ENCODE results near the gene MYH15.

Gene MYH15
- long read RNA-seq, donor 1 = 0 reads
- long read RNA-seq, donor 2 = 0 reads
- long read RNA-seq, donor 3 = 0 reads
- long read RNA-seq, donor 4 = 0 reads
- long read RNA-seq, donor 5 = 0 reads
- long read RNA-seq, donor 6 = 0 reads
- long read RNA-seq, donor 7 = 0 reads
- long read RNA-seq, donor 8 = 0 reads

GRCh38 chr3:108510496-108510895 lies at the start of gene MYH15:
MYH15 (minus strand) TSS chr3:108510596; CDS start chr3:108510530, 66 bp downstream.
- no peak for DNase-seq

DNA sequence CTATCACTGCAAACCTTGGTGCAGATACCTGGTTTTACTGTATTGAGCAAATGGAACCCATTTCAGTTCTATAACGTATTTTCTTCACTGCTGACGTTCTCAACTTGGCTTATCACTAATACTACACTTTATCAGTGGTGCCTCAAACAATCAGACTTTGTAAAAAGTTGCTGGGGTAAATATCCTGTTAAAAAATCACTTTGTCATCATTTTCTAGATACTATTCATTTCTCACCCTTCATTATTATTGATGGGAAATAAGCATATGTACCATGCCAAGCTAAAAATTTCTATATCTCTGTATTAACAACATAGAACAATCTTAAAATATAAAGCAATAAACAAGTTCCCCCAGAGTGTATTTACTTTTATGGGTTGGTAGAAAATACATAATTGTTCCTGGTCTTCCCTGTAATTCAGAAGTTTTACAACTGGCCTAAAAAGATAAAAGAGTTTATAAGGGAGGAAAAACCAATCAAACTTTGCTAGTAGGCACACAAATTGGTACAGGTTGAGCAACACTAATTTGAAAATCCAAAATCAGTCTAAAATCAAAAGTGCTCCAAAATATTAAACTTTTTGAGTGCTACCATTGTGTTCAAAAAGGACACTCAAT lies 45.7 kb upstream of the MYH15 start:
- DNase-seq = no peak

DNA sequence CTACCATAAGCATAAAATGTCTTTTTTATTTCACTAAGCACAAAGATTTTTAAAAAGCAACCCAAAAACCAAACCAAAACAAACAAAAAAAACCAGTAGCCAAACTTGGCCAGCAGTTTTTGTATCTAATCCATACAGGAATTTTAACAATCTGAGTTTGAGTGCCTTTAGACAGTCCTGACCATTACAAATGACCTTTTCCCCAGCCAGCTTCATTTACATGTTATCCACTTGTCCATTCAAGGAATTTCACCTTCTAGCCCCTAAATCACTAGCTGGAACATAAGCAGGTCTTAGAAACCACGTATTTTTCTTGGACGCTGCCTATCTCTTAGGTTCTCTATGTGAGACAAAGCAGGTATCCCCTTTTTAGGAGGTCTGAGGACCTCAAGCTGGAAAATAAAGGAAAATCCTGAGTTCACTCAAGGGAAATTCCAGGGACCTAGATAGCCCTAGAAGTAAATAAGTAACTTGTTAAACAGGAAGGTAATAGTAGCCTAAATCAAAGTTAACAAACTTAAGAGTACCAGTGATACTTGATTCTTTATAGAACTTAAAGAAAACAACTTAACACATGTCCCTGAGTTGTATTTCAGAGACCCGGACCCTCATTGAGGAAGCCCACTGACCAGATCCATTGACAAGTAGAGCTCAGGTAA lies 44.6 kb upstream of the MYH15 start:
- DNase-seq = no peak

DNA sequence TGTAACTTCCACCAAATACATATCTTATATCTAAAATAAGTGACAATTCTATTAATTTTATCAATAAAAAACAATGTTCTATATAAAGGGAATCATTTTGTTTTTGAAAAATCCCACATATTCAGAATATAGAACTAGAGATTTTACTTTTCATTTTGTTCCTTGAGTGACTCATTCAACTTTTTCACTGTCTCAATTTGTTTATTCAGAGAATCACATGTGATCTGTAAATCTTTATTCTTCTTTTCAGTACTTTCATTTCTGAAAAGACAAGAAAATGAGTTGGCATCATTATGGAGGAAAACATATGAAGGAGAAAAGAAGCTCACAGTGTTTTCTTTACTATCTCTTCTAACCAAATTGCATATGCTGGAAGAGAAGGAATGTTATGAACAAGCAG lies 43.8 kb upstream of the MYH15 start:
- DNase-seq = no peak

GRCh38 chr3:108552267-108553159 lies 42.1 kb upstream of the MYH15 start:
- DNase-seq = peak; percentile 21

GRCh38 chr3:108548886-108549285 lies 38.5 kb upstream of the MYH15 start:
- no peak for DNase-seq

DNA sequence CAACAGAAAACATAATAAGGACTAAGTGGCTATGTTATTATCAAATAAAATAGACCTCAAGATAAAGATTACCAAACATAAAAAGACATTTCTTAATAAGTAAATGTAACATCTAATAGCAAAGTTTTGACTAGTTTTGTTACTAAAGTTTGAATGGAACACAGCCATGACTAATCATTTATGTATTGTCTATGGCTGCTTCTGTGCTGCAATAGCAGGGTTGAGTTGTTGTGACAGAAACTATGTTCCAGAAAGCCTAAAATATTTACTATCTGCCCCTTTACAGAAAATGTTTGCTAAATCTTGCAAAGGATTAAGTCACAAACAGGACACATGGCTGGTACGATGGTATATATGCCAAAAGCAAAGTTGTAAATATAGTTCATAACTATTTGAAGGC lies 37.9 kb upstream of the MYH15 start:
- no peak for DNase-seq

GRCh38 chr3:108546692-108547091 lies 36.3 kb upstream of the MYH15 start:
- no peak for DNase-seq

DNA sequence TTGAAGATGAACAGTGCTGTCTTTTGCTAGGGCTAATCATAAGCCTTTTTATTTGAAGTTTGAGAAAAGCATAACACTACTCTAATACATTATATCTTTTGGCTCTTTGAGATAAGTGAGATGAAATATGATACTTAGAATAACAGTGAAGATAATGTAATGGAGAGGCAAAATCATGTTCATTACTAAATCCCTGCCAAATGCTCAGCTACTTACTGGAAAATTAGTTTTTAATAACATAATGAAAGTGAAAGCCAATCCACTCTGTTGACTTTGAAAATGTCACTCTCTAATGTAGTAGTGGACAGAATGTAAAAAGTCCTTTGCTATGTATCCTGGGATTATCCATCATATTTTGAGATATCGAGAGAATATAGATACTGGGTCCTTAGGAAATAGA lies 35.9 kb upstream of the MYH15 start:
- no peak for DNase-seq

- no peak for DNase-seq
These were observed 27.7 kb upstream of the MYH15 start for GRCh38 chr3:108538083-108538482.

GRCh38 chr3:108528459-108529252 lies 18.3 kb upstream of the MYH15 start:
- DNase-seq = no peak

DNA sequence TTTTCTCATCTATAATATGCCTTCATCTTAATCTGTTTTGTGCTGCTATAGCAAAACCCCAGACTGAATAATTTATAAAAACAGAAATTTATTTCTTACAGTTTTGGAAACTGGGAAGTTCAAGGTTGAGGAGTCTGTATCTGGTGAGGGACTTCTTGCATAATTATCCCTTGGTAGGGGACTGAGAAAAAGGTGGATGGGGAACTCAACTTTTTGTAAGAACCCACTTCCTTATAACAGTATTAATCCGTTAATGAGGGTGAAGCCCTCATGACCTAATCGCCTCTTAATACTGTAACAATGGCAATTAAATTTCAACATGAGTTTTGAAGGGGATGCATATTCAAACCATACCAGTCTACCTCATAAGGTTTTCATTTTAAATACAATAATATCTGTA lies 17.4 kb upstream of the MYH15 start:
- no peak for DNase-seq

GRCh38 chr3:108527109-108527508 lies 16.7 kb upstream of the MYH15 start:
- DNase-seq = no peak

GRCh38 chr3:108525971-108526370 lies 15.6 kb upstream of the MYH15 start:
- DNase-seq = no peak

DNA sequence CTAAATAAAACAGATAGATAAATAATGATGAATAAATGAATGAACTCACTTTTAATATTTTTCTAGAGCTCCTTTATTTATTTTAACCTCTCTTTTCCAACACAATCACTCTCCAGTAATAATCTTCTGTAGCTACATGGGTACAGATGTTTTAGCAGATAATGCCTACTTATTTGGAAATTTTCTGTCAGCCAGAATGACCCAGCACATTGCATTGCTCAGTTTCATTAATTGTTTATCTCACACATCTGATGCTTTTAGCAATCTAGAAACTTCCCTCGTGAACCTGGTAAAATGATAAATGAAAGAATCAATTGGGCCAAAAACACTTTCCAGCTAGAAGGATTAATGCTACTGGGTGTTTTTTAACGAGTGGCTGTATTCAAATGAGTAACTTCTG lies 14.9 kb upstream of the MYH15 start:
- DNase-seq = no peak

DNA sequence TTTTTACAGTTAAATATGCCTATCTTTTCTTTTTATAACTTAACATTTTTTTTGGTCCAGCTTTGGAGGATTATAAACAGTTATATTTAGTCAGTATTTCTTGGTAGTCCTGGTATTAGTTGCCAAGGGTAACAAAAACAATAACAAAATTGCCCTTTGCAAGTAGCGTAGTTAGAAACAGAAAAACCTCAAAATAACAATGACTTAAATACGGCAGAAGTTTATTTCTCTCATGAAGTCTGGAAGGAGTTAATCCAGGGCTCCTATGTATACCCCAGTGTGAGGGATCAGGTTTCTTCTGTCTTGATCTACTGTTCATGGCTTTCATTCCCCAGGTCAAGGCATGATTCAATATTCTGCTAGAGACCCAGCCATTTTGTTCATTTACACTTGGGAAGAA lies 14.1 kb upstream of the MYH15 start:
- no peak for DNase-seq

- no peak for DNase-seq
These were observed 8.5 kb upstream of the MYH15 start for GRCh38 chr3:108518895-108519294.

DNA sequence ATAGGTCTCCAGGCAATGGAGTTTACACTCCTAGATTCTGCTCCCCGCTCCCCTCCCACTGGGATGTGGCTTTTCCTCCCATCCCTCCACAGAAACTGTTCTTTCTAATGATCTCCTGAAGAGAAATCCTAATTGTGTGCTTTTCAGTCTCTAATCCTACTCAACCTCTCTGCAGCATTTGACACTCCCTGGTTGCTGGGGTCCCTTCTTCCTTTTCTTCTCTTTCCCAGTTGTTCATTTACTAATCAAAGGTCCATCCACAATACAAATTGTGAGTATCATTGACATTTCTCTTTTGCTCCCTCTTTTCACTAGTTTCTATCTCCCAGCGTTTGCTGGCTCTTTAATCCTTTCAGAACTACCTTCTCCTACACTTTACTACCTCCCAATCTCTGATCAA lies 6.5 kb upstream of the MYH15 start:
- no peak for DNase-seq

- no peak for DNase-seq
These were observed 3.6 kb upstream of the MYH15 start for GRCh38 chr3:108513961-108514360.

- DNase-seq = no peak
These were observed 2.3 kb upstream of the MYH15 start for GRCh38 chr3:108512671-108513070.

DNA sequence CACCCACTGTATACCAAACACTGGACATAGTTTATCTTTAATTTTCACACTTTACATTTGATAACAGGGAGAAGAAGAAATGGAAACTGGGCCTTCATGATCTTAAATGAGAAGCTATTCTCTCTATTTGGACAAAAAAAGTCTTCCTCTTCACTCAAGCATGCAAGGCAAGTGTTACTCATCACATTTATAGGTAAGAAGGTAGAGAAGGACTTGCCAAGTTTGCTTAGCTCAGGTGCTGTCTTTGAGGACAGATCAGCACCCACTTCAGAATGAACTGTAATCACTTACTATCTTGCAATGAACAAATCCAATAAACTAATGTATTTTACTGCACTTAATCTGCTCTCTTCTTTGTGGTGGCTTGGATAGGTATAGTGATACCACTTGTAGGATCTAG lies 1.1 kb upstream of the MYH15 start:
- DNase-seq = no peak

DNA sequence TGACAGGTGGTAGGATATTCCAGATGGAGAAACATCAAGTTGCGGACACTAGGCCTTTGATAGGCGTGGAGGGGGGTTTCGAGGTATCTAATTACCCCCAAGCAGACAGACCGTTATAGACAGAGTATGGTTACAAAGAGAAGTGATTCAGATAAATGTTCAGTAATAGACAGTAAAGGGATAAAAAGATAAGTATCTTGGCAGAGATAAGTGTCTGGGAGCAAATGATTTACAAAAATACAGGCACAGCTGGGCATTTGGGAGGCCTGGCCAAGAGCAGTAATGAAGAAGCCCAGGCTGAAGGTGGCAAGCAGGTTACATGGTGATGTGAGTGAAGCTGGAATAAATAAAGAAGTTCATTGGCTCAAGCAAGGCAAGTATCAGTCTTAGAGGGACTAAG lies 659 bp upstream of the MYH15 start:
- DNase-seq = no peak
